GM12878 (cell line): ENCODE measurements around the gene PTCD3. TPM values are rescaled to one million over a fixed set of nuclear protein-coding genes. Genes with fewer than 3 reads are reported as not detected.

Source experiments
- ATAC-seq: fragments of 200-7000 bp; cut with Tn5 transposase; 3 replicates; pipeline ENCODE4 v1.9.1; 2020; ENCODE audit warnings: mild to moderate bottlenecking, moderate library complexity
- BruUV-seq: library from RNA; stranded (reverse); fragments of 400-500 nt; replicated peaks from 2 replicates; lab custom pipeline; 2021; lab: Mats Ljungman, UMichigan
- CTCF ChIA-PET: fragments of 300-600 bp; sonication (Branson Sonifier 250); formaldehyde crosslinking; extraction: SDS; loops from one replicate; lab custom pipeline; 2021; ENCODE audit warnings: inconsistent platforms; lab: Yijun Ruan, JAX
- POLR2A ChIA-PET: fragments of 350-600 bp; formaldehyde crosslinking; extraction: SDS; loops from one replicate; lab custom pipeline; 2021; ENCODE audit warnings: inconsistent platforms; lab: Charles Lee
- RAD21 ChIA-PET: fragments of 300-600 bp; sonication (Branson Sonifier 250); formaldehyde crosslinking; loops from one replicate; lab custom pipeline; 2023; ENCODE audit warnings: antibody characterized with exemption; ENCODE audit not compliant: unreplicated experiment; lab: Charles Lee
- SMC1A ChIA-PET: fragments of 300-600 bp; sonication (Branson Sonifier 250); formaldehyde crosslinking; loops from one replicate; lab custom pipeline; 2023; ENCODE audit not compliant: unreplicated experiment, uncharacterized antibody; lab: Charles Lee
- DNase-seq: peaks from one replicate; pipeline ENCODE4 v3.0.0-alpha.2; 2011; ENCODE audit warnings: low read depth, low spot score
- FAIRE-seq: peaks from 3 replicates; lab custom pipeline; 2011; peaks lifted over from hg19 to GRCh38; lab: Jason Lieb, UNC
- H2AFZ ChIP-seq: 2 replicates; pipeline ENCODE4 v1.6.0; 2011; ENCODE audit warnings: low read depth, low read length, control low read depth; ENCODE audit not compliant: control insufficient read depth
- H3K27ac ChIP-seq: 2 replicates; pipeline ENCODE4 v1.5.1; 2011; ENCODE audit warnings: control low read depth; ENCODE audit not compliant: control insufficient read depth, insufficient read depth
- H3K27me3 ChIP-seq, 2 experiments: replicated peaks in 1 of 2; 2 replicates each; pipeline versions ENCODE4 v1.6.0 to v1.6.1; 2011; ENCODE audit warnings: low read length in 1 of 2; ENCODE audit not compliant: control insufficient read depth in 2 of 2, insufficient read depth in 2 of 2
- H3K36me3 ChIP-seq, 2 experiments: 2 replicates each; pipeline ENCODE4 v1.5.1; 2011; ENCODE audit warnings: low read length in 1 of 2; ENCODE audit not compliant: control insufficient read depth in 2 of 2, insufficient read depth in 2 of 2
- H3K4me1 ChIP-seq: 2 replicates; pipeline ENCODE4 v1.6.1; 2011; ENCODE audit warnings: mild to moderate bottlenecking, low read length, moderate library complexity, mixed read lengths; ENCODE audit not compliant: control insufficient read depth, insufficient read depth
- H3K4me2 ChIP-seq: 2 replicates; pipeline ENCODE4 v1.6.0; 2011; ENCODE audit warnings: control low read depth; ENCODE audit not compliant: control insufficient read depth, insufficient read depth
- H3K4me3 ChIP-seq: fragments of 200-600 bp; sonication (generic); 2 replicates; pipeline ENCODE4 v1.5.1; 2016
- H3K79me2 ChIP-seq: 2 replicates; pipeline ENCODE4 v1.6.0; 2011; ENCODE audit warnings: low read length; ENCODE audit not compliant: control insufficient read depth, insufficient read depth
- H3K9ac ChIP-seq: 2 replicates; pipeline ENCODE4 v1.8.0; 2011; ENCODE audit warnings: low read length, control low read depth, mixed read lengths; ENCODE audit not compliant: control insufficient read depth, insufficient read depth
- H3K9me3 ChIP-seq: replicated peaks from 3 replicates; pipeline ENCODE4 v1.5.1; 2011; ENCODE audit warnings: mild to moderate bottlenecking, low read length; ENCODE audit not compliant: control insufficient read depth, insufficient read depth
- H4K20me1 ChIP-seq: 2 replicates; pipeline ENCODE4 v1.6.0; 2011; ENCODE audit not compliant: control insufficient read depth, insufficient read depth
- ATF2 ChIP-seq: IDR thresholded peaks from 2 replicates; pipeline ENCODE4 v1.6.1; 2012; ENCODE audit warnings: low read length, inconsistent platforms
- BRCA1 ChIP-seq: IDR thresholded peaks from 2 replicates; pipeline ENCODE4 v1.6.1; 2011; ENCODE audit warnings: low read depth, low read length, improper control_type of control experiment
- CEBPZ ChIP-seq: fragments of 150-350 bp; IDR thresholded peaks from 2 replicates; pipeline ENCODE4 v1.6.1; 2016; ENCODE audit warnings: low read depth, low read length
- CREB1 ChIP-seq: IDR thresholded peaks from 2 replicates; pipeline ENCODE4 v1.6.1; 2012; ENCODE audit warnings: low read depth, mild to moderate bottlenecking, inconsistent platforms
- DPF2 ChIP-seq: fragments of 450-650 bp; IDR thresholded peaks from 2 replicates; pipeline ENCODE4 v1.6.1; 2017; ENCODE audit warnings: mild to moderate bottlenecking
- ESRRA ChIP-seq: IDR thresholded peaks from 2 replicates; pipeline ENCODE4 v1.6.1; 2012; ENCODE audit warnings: mild to moderate bottlenecking, low read length, improper control_type of control experiment
- HSF1 ChIP-seq: fragments of 150-350 bp; IDR thresholded peaks from 2 replicates; pipeline ENCODE4 v1.6.1; 2014; ENCODE audit warnings: mild to moderate bottlenecking, low read depth, low read length
- IKZF1 ChIP-seq: fragments of 450-650 bp; conservative IDR thresholded peaks from 2 replicates; pipeline ENCODE4 v1.6.1; 2017; ENCODE audit warnings: antibody characterized with exemption, mild to moderate bottlenecking
- KLF5 ChIP-seq: fragments of 450-650 bp; IDR thresholded peaks from 2 replicates; pipeline ENCODE4 v1.6.1; 2014; ENCODE audit warnings: mild to moderate bottlenecking; ENCODE audit not compliant: partially characterized antibody
- LARP7 ChIP-seq: fragments of 450-650 bp; IDR thresholded peaks from 2 replicates; pipeline ENCODE4 v1.6.1; 2017; ENCODE audit warnings: mild to moderate bottlenecking
- POU2F2 ChIP-seq: IDR thresholded peaks from 3 replicates; pipeline ENCODE4 v1.6.1; 2011; ENCODE audit warnings: low read depth, mild to moderate bottlenecking, low read length, borderline replicate concordance
- RELA ChIP-seq: fragments of 450-650 bp; IDR thresholded peaks from 2 replicates; pipeline ENCODE4 v1.8.0; 2014; ENCODE audit warnings: borderline replicate concordance; ENCODE audit not compliant: partially characterized antibody
- STAT3 ChIP-seq: IDR thresholded peaks from 2 replicates; pipeline ENCODE4 v1.6.1; 2011; ENCODE audit warnings: low read depth, low read length, improper control_type of control experiment
- USF1 ChIP-seq: IDR thresholded peaks from 2 replicates; pipeline ENCODE4 v1.6.1; 2011; ENCODE audit warnings: borderline replicate concordance, low read depth, mild to moderate bottlenecking, moderate library complexity, mixed read lengths, low read length; ENCODE audit not compliant: insufficient read depth; ENCODE audit errors: extremely low read length
- WRNIP1 ChIP-seq: IDR thresholded peaks from 2 replicates; pipeline ENCODE4 v1.6.1; 2011; ENCODE audit warnings: low read depth, low read length, improper control_type of control experiment, borderline replicate concordance
- YBX1 ChIP-seq: fragments of 450-650 bp; IDR thresholded peaks from 2 replicates; pipeline ENCODE4 v1.6.1; 2016; ENCODE audit warnings: antibody characterized with exemption
- ZNF384 ChIP-seq: IDR thresholded peaks from 2 replicates; pipeline ENCODE4 v1.6.1; 2012; ENCODE audit warnings: low read depth, mild to moderate bottlenecking, low read length, improper control_type of control experiment, borderline replicate concordance
- WGBS: methylation state at CpG from one replicate; pipeline ENCODE4 v1.1.6; 2016; ENCODE audit warnings: low lambda C conversion rate; ENCODE audit not compliant: insufficient replicate concordance, insufficient coverage; ENCODE audit errors: missing lambda C conversion rate; 5-methylcytosine and 5-hydroxymethylcytosine counted together
- in situ Hi-C: fragments of 300-500 bp; cut with MboI; formaldehyde crosslinking; loops from 9 replicates; pipeline ENCODE4 v1.14.3; 2018; ENCODE audit warnings: mixed read lengths
- intact Hi-C: fragments of 100-400 bp; cut with micrococcal nuclease; formaldehyde crosslinking; loops from one replicate; pipeline ENCODE4 v1.14.2; 2022; ENCODE audit not compliant: unreplicated experiment
- polyA plus RNA-seq, 11 experiments: library from polyadenylated mRNA; depleted of rRNA in 4 of 11; unstranded in 6 of 11; stranded (reverse) in 5 of 11; fragments of >200 nt; fragmentation: Nextera tagmentation in 4 of 11; fragmentation: Illumina TruSeq in 1 of 11; extraction: Ambion mirVana in 4 of 11; extraction: Trizol in 1 of 11; gene quantifications; 1 replicate in 1 of 11; 2 replicates in 10 of 11; pipeline versions ENCODE4 v1.2.1 to v1.2.3, GENCODE V29; 2011 to 2016; ENCODE audit warnings: inconsistent platforms in 2 of 11, missing spikeins in 2 of 11, low read depth in 1 of 11
- total RNA-seq, 4 experiments: library from RNA; depleted of rRNA in 3 of 4; stranded (reverse); fragments of >200 nt in 3 of 4; fragmentation: Illumina TruSeq in 1 of 4; extraction: Trizol in 1 of 4; gene quantifications; 2 replicates each; pipeline versions ENCODE4 v1.2.1 to v1.2.3, GENCODE V29; 2013 to 2021

The PTCD3 gene
- total and polyA plus RNA-seq, 10 of the 15 experiments (the other 5 are each of a cell fraction or from before 2014, with no cell fraction given) = 44.7 to 177 (median 127) TPM

GRCh38 chr2:86072271-86072858, 33.7 kb upstream of the PTCD3 start:
- Histone ChIP-seq H3K36me3 (peaks cover 28 to 35% of the 10 kb centered on the region in 2 experiments), H3K27ac (peak overlapping the region; percentile 51), H3K79me2 (no peaks in the 10 kb centered on the region), H4K20me1 (no peaks in the 10 kb centered on the region), H3K4me3 (no peak overlapping the region), H2AFZ (peak overlapping the region; percentile 7; the same call in 1 of the 2 replicates), H3K9ac (no peak overlapping the region), H3K9me3 (no peaks in the 10 kb centered on the region; the same call in 2 of the 3 replicates), H3K4me1 (peaks cover 6% of the 10 kb centered on the region), H3K27me3 (no peaks in the 10 kb centered on the region), H3K4me2 (no peak overlapping the region)
- SMC1A ChIA-PET = interaction anchor here (0.7 to 2.4 kb wide), 15 partner anchors 8 to 343 kb away, joined by 3 to 18 read pairs (median 4); no protein-coding TSS in a partner anchor
- in situ Hi-C loops (loop anchor here (10.0 kb wide), 1 partner anchor 338 kb away; no protein-coding TSS in a partner anchor), intact Hi-C loops (loop anchor here (2.0 kb wide), 1 partner anchor 36 kb away; no protein-coding TSS in a partner anchor)
- DNase-seq (no peak), FAIRE-seq (peak; percentile 84), ATAC-seq (peak; percentile 92)
- POLR2A ChIA-PET = no interaction called here
- RAD21 ChIA-PET = interaction anchor here (1.0 to 2.0 kb wide), 9 partner anchors 8 to 250 kb away, joined by 3 to 16 read pairs (median 4); no protein-coding TSS in a partner anchor
- WGBS = 6% methylated on average over 9 of the region's 9 CpGs
- CTCF ChIA-PET = interaction anchor here (0.6 to 2.5 kb wide), 10 partner anchors 7 to 435 kb away, joined by 3 to 12 read pairs (median 4); no protein-coding TSS in a partner anchor
- BruUV-seq = no TSS peak
- no peak for TF ChIP-seq BRCA1
- no peak for TF ChIP-seq WRNIP1
- TF ChIP-seq ATF2 = no peak
- no peak for TF ChIP-seq ESRRA
- peak; percentile 34; the same call in 1 of the 2 replicates for TF ChIP-seq DPF2
- TF ChIP-seq LARP7 = no peak
- TF ChIP-seq IKZF1 = peak; percentile 50
- no peak for TF ChIP-seq KLF5
- no peak for TF ChIP-seq POU2F2
- TF ChIP-seq USF1 = no peak
- TF ChIP-seq STAT3 = no peak
- no peak for TF ChIP-seq RELA
- no peak for TF ChIP-seq CREB1
- TF ChIP-seq YBX1 = no peak
- no peak for TF ChIP-seq CEBPZ
- TF ChIP-seq ZNF384 = no peak
- TF ChIP-seq HSF1 = no peak
